Tibial nerve (tissue), 4 donors: ENCODE data around the gene KRTAP10-2. TPM values are rescaled to one million over a fixed set of nuclear protein-coding genes. Genes with fewer than 3 reads are reported as not detected.

Experiments
- DNase-seq, 2 donors: peaks; one replicate each; pipeline ENCODE4 v3.0.0-alpha.2; 2019; ENCODE audit warnings: low spot score in 2 of 2
- H3K27ac ChIP-seq, 4 donors: fragments of 200-600 bp; sonication (generic) in 3 of 4; one replicate each; pipeline ENCODE4 v1.5.1; 2017 to 2019; ENCODE audit warnings: mild to moderate bottlenecking in 1 of 4
- H3K27me3 ChIP-seq, 2 donors: fragments of 200-600 bp; sonication (generic) in 1 of 2; one replicate each; pipeline versions ENCODE4 v1.5.1 to v1.6.0; 2017 to 2019
- H3K36me3 ChIP-seq, 3 donors: fragments of 200-600 bp; sonication (generic); one replicate each; pipeline ENCODE4 v1.5.1; 2018 to 2019
- H3K4me1 ChIP-seq, 4 donors: fragments of 200-600 bp; sonication (generic) in 3 of 4; one replicate each; pipeline ENCODE4 v1.5.1; 2017 to 2019
- H3K4me3 ChIP-seq, 4 donors: fragments of 200-600 bp; sonication (generic) in 3 of 4; one replicate each; pipeline ENCODE4 v1.5.1; 2017 to 2019; ENCODE audit warnings: mild to moderate bottlenecking in 1 of 4, moderate library complexity in 1 of 4
- H3K9me3 ChIP-seq, 4 donors: fragments of 200-600 bp; sonication (generic) in 3 of 4; one replicate each; pipeline ENCODE4 v1.5.1; 2017 to 2019
- CTCF ChIP-seq, 5 experiments: fragments of 200-600 bp in 3 of 5; fragments of 450-650 bp in 2 of 5; sonication (generic) in 3 of 5; IDR thresholded peaks; one replicate each; pipeline ENCODE4 v1.5.1; 2016 to 2019; ENCODE audit warnings: antibody characterized with exemption in 5 of 5, mild to moderate bottlenecking in 3 of 5, moderate library complexity in 2 of 5
- EP300 ChIP-seq, 2 donors: sonication (generic); formaldehyde crosslinking; IDR thresholded peaks; one replicate each; pipeline ENCODE4 v1.6.1; 2017; ENCODE audit warnings: antibody characterized with exemption in 2 of 2, mild to moderate bottlenecking in 1 of 2
- POLR2A ChIP-seq, 2 donors: fragments of 450-650 bp; IDR thresholded peaks; one replicate each; pipeline ENCODE4 v1.6.1; 2017; ENCODE audit warnings: antibody characterized with exemption in 2 of 2, mild to moderate bottlenecking in 2 of 2, moderate library complexity in 2 of 2
- WGBS, 2 donors: methylation state at CpG; one replicate each; pipeline ENCODE4 v1.1.5; 2018; 5-methylcytosine and 5-hydroxymethylcytosine counted together
- total RNA-seq, 4 donors: library from RNA; depleted of rRNA; stranded (reverse); fragments of >200 nt; gene quantifications; one replicate each; pipeline ENCODE4 v1.1.0, GENCODE V29; 2016

The KRTAP10-2 gene
- total RNA-seq, 4 donors from 2014 or later = not detected

- no peak overlapping the region for H3K27ac ChIP-seq
- no peaks in the 10 kb centered on the region for H3K27me3 ChIP-seq
- no peak for TF ChIP-seq EP300 (IDR thresholded peaks at IDR 0.05)
- TF ChIP-seq POLR2A (IDR thresholded peaks at IDR 0.05) = no peak
- no peak for TF ChIP-seq CTCF (IDR thresholded peaks at IDR 0.05)
- H3K9me3 ChIP-seq = peaks cover 0 to 30% (median 0%) of the 10 kb centered on the region in 4 donors
- no peak overlapping the region for H3K4me3 ChIP-seq
- H3K4me1 ChIP-seq = no peaks in the 10 kb centered on the region
- DNase-seq = no peak
- WGBS, 2 donors = 62 to 86% methylated on average over 3 to 4 of the region's 4 CpGs
- H3K36me3 ChIP-seq = no peaks in the 10 kb centered on the region
Observed at GRCh38 chr21:44571296-44571695, 20.0 kb upstream of the KRTAP10-2 start.

DNA sequence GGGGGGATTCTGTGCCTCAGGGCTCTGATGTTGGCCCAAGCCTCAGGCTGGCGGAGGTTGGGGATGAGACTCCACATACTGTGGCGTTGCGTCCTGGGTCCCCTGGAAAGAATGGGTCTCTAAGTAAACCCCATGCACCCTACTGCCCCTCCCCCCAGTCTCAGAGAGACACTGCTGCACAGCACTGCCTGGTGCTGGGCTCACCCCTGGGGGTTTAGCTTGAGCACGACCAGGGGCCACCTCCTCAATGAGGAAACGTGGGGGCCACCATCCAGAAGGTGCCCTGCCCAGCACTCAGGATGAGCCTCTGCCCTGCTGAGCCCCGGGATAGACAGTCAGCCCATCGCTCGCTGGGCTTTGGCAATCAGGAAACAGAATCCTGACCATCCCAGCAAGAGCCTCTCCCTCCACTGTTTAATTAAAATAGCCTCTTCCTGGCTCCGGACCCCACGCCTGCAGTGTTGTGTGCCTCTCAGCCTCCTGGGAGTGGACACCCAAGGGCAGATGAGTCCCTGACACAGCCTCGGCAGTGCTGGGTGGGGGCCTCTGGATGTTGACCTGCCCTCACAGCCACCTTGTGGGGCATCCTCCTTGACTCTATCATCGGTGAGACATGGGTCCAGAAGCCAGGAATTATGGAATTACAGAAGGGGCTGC, 18.7 kb upstream of the KRTAP10-2 start:
- Histone ChIP-seq H3K36me3 (no peaks in the 10 kb centered on the region), H3K27me3 (no peaks in the 10 kb centered on the region), H3K4me1 (no peaks in the 10 kb centered on the region), H3K9me3 (peaks cover 0 to 21% (median 0%) of the 10 kb centered on the region in 4 donors), H3K27ac (no peak overlapping the region), H3K4me3 (no peak overlapping the region)
- DNase-seq = no peak
- 77 to 81% methylated on average over 11 of the region's 12 CpGs for WGBS, 2 donors
- TF ChIP-seq EP300 (IDR thresholded peaks at IDR 0.05) (no peak), POLR2A (IDR thresholded peaks at IDR 0.05) (no peak), CTCF (IDR thresholded peaks at IDR 0.05) (no peak)

- no peaks in the 10 kb centered on the region for H3K4me1 ChIP-seq
- WGBS, 2 donors = 76 to 80% methylated on average over 22 to 26 of the region's 27 CpGs
- no peaks in the 10 kb centered on the region for H3K27me3 ChIP-seq
- TF ChIP-seq POLR2A (IDR thresholded peaks at IDR 0.05) = no peak
- no peak for TF ChIP-seq EP300 (IDR thresholded peaks at IDR 0.05)
- no peak for TF ChIP-seq CTCF (IDR thresholded peaks at IDR 0.05)
- no peaks in the 10 kb centered on the region for H3K36me3 ChIP-seq
- no peak for DNase-seq
- no peak overlapping the region for H3K27ac ChIP-seq
- no peak overlapping the region for H3K4me3 ChIP-seq
- peaks cover 0 to 24% (median 0%) of the 10 kb centered on the region in 4 donors for H3K9me3 ChIP-seq
Observed at GRCh38 chr21:44568667-44569556, 17.6 kb upstream of the KRTAP10-2 start.

- Histone ChIP-seq H3K27me3 (no peaks in the 10 kb centered on the region), H3K9me3 (peaks cover 0 to 29% (median 0%) of the 10 kb centered on the region in 4 donors), H3K4me1 (no peaks in the 10 kb centered on the region), H3K36me3 (no peaks in the 10 kb centered on the region), H3K4me3 (no peak overlapping the region), H3K27ac (no peak overlapping the region)
- WGBS, 2 donors = 81 to 84% methylated on average over 11 to 12 of the region's 12 CpGs
- TF ChIP-seq EP300 (IDR thresholded peaks at IDR 0.05) (no peak), POLR2A (IDR thresholded peaks at IDR 0.05) (no peak), CTCF (IDR thresholded peaks at IDR 0.05) (no peak)
- no peak for DNase-seq
Observed at GRCh38 chr21:44568261-44568660, 17.0 kb upstream of the KRTAP10-2 start.
